Muscle of leg (tissue), 11 donors: ENCODE results near the gene KIF1A. TPM values are rescaled to one million over a fixed set of nuclear protein-coding genes. Genes with fewer than 3 reads are reported as not detected.
"Not testable (repeated sequence)": the region's sequence is repeated elsewhere in the genome, so short reads cannot be mapped to it uniquely, and the experiment has no call there.

Experiments used
- DNase-seq: peaks from one replicate; pipeline ENCODE4 v3.0.0; 2013
- H3K27ac ChIP-seq: one replicate; pipeline ENCODE4 v1.5.1; 2013; ENCODE audit warnings: mild to moderate bottlenecking, low read length, control low read depth
- H3K27me3 ChIP-seq: one replicate; pipeline ENCODE4 v1.6.1; 2013; ENCODE audit warnings: low read length; ENCODE audit not compliant: control insufficient read depth, insufficient read depth
- H3K36me3 ChIP-seq: one replicate; pipeline ENCODE4 v1.6.1; 2013; ENCODE audit warnings: low read length; ENCODE audit not compliant: control insufficient read depth, insufficient read depth
- H3K4me1 ChIP-seq: one replicate; pipeline ENCODE4 v1.6.1; 2013; ENCODE audit warnings: low read length; ENCODE audit not compliant: control insufficient read depth, insufficient read depth
- H3K4me3 ChIP-seq: one replicate; pipeline ENCODE4 v1.5.1; 2013; ENCODE audit warnings: low read length, control low read depth
- H3K9me3 ChIP-seq: replicated peaks from 2 replicates; pipeline ENCODE4 v1.6.1; 2013; ENCODE audit warnings: low read depth, low read length; ENCODE audit not compliant: control insufficient read depth
- WGBS: methylation state at CpG from one replicate; pipeline ENCODE4 v1.1.5; 2013; ENCODE audit warnings: missing lambda C conversion rate; ENCODE audit not compliant: insufficient coverage; 5-methylcytosine and 5-hydroxymethylcytosine counted together
- polyA plus RNA-seq, 8 donors: library from polyadenylated mRNA; unstranded; fragments of 120-200 nt; gene quantifications; one replicate each; pipeline versions ENCODE4 v1.2.1 to v1.2.3, GENCODE V29; 2013; ENCODE audit warnings: inconsistent platforms in 1 of 8, low replicate concordance in 1 of 8; ENCODE audit not compliant: insufficient read length in 8 of 8, insufficient read depth in 1 of 8
- total RNA-seq: library from RNA; stranded (reverse); fragments of 120-200 nt; gene quantifications from one replicate; pipeline ENCODE4 v1.2.4, GENCODE V29; 2013

Gene KIF1A
- total and polyA plus RNA-seq, 9 donors: 2.2 to 8.6 (median 4.9) TPM

- Histone ChIP-seq H3K36me3 (no peaks in the 10 kb centered on the region), H3K4me3 (no peak overlapping the region), H3K4me1 (no peaks in the 10 kb centered on the region), H3K9me3 (no peaks in the 10 kb centered on the region), H3K27me3 (peaks cover 4% of the 10 kb centered on the region), H3K27ac (no peak overlapping the region)
- WGBS: 82% methylated on average over 67 of the region's 67 CpGs
- DNase-seq: no peak
Measured at GRCh38 chr2:240701091-240701735, 118.8 kb downstream of the KIF1A start.

- H3K36me3 ChIP-seq, H3K27me3 ChIP-seq, H3K9me3 ChIP-seq, H3K4me3 ChIP-seq, H3K27ac ChIP-seq, DNase-seq, H3K4me1 ChIP-seq: not testable (repeated sequence)
- WGBS: 31% methylated on average over 11 of the region's 21 CpGs
Measured at GRCh38 chr2:240700616-240701015, 119.4 kb downstream of the KIF1A start.

GRCh38 chr2:240699835-240700234 lies 120.2 kb downstream of the KIF1A start:
- not testable (repeated sequence) for H3K4me1 ChIP-seq, H3K27me3 ChIP-seq, H3K9me3 ChIP-seq, H3K36me3 ChIP-seq, H3K4me3 ChIP-seq, DNase-seq, H3K27ac ChIP-seq
- WGBS: 0% methylated on average over 3 of the region's 8 CpGs

GRCh38 chr2:240698852-240699561 lies 121.0 kb downstream of the KIF1A start:
- DNase-seq, H3K27ac ChIP-seq, H3K4me1 ChIP-seq, H3K4me3 ChIP-seq, H3K36me3 ChIP-seq, H3K9me3 ChIP-seq, H3K27me3 ChIP-seq: not testable (repeated sequence)
- WGBS: no CpG with 5 or more reads among the region's 33 CpGs

DNA sequence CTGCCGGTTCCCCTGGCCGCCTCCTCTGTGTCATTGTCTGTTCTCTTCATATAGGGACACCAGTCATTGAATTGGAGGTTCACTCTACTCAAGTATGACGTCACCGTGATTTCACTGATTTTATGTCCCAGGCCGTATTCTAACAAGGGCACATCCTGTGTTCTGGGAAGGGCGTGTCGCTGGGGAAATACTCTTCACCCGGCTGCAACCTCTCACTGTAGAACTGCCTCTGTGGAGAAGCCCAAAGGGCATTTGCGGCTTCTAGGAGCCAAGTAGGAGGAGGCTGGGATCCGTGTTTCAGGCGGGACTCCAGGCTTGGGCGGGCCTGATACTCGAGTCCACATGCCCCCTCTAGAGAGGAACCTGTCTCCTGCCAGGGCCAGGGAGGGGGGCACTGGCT lies 123.5 kb downstream of the KIF1A start:
- no CpG with 5 or more reads among the region's 13 CpGs for WGBS
- not testable (repeated sequence) for DNase-seq

GRCh38 chr2:240695593-240695992 lies 124.4 kb downstream of the KIF1A start:
- H3K9me3 ChIP-seq, H3K4me3 ChIP-seq, H3K36me3 ChIP-seq, H3K4me1 ChIP-seq, H3K27ac ChIP-seq, H3K27me3 ChIP-seq, DNase-seq: not testable (repeated sequence)
- no CpG with 5 or more reads among the region's 19 CpGs for WGBS

More for the DNA sequence above, 123.5 kb downstream of the KIF1A start:
- not testable (repeated sequence) for H3K27me3 ChIP-seq, H3K27ac ChIP-seq, H3K36me3 ChIP-seq, H3K4me1 ChIP-seq, H3K4me3 ChIP-seq, H3K9me3 ChIP-seq

DNA sequence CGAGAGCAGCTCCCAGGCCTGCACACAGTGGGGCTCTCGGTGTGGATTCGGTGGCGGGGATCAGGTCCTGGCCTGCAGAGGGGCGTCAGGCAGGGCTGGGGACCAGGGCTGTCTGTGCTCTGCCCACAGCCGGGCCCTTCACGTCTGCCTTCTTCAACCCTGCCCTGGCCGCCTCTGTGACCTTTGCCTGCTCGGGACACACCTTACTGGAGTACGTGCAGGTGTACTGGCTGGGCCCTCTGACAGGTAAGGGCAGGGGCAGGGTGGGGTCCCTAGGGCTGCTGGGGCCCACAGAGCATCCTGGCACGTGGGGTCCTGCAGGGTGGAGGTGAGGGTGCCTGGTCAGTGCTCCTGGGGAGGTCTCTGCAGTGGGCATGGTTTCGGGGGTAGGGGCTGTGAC lies 125.7 kb downstream of the KIF1A start:
- H3K4me3 ChIP-seq, H3K9me3 ChIP-seq, H3K36me3 ChIP-seq, DNase-seq, H3K27me3 ChIP-seq, H3K4me1 ChIP-seq, H3K27ac ChIP-seq: not testable (repeated sequence)
- WGBS: no CpG with 5 or more reads among the region's 12 CpGs

- WGBS: no CpG with 5 or more reads among the region's 34 CpGs
- not testable (repeated sequence) for H3K4me1 ChIP-seq, H3K27ac ChIP-seq, H3K4me3 ChIP-seq, H3K9me3 ChIP-seq, H3K27me3 ChIP-seq, DNase-seq, H3K36me3 ChIP-seq
Measured at GRCh38 chr2:240692583-240693561, 127.1 kb downstream of the KIF1A start.

DNA sequence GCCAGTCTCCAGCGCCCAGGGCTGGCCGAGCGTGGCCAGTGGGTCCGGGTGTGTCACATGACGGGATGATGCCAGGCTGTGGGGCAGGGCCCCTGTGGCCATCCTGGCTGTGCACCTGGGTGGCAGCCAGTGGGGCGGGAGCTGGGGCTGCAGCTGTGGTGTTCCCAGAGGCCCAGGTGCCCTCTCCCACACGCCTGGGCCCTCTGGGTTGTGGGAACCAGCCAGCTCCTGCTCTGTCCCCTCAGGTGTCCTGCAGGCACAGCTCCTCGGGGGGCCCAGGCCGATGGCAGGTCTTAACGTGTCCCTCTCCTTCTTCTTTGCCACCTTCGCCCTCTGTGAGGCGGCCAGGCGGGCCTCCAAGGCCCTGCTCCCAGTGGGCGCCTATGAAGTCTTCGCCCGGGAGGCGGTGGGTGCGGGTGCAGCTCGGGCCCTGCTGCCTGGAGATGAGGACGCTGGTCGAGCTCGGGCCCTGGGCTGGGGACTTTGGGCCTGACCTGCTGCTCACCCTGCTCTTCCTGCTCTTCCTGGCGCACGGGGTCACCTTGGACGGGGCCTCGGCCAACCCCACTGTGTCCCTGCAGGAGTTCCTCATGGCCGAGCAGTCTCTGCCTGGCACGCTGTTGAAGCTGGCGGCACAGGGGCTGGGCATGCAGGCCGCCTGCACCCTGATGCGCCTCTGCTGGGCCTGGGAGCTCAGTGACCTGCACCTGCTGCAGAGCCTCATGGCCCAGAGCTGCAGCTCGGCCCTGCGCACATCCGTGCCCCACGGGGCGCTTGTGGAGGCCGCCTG lies 128.2 kb downstream of the KIF1A start, which contains the start of gene AQP12A:
AQP12A (plus strand) TSS at position 236 of the 790 bp plus-strand sequence; CDS start at position 284, 48 bp downstream.
- not testable (repeated sequence) for H3K36me3 ChIP-seq, H3K27me3 ChIP-seq, H3K4me3 ChIP-seq, H3K9me3 ChIP-seq, H3K27ac ChIP-seq, DNase-seq, H3K4me1 ChIP-seq
- WGBS: 90% methylated on average over 18 of the region's 37 CpGs
